Measurements from ENCODE around the gene ZDHHC1.

DNA sequence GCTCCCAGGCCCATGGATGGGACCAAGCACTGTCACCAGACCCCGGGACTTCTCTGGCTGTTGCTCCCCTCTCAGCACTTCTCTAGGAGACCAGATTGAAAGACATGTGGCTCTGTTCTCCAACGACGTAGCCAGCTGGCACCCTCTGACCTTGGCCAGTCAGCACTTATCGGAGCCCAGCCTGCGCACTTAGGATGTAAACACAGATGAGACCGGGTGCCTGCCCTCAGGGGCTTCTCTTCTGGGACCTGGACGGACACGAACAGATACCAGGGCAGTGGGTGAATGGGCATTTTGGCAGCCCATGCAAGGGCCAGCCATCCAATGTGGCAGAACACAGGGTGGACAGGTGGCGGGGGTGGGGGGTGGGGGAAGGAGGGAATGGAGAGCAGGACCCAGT, 6.6 kb downstream of the ZDHHC1 start:
- TF ChIP-seq, protein P1, sequence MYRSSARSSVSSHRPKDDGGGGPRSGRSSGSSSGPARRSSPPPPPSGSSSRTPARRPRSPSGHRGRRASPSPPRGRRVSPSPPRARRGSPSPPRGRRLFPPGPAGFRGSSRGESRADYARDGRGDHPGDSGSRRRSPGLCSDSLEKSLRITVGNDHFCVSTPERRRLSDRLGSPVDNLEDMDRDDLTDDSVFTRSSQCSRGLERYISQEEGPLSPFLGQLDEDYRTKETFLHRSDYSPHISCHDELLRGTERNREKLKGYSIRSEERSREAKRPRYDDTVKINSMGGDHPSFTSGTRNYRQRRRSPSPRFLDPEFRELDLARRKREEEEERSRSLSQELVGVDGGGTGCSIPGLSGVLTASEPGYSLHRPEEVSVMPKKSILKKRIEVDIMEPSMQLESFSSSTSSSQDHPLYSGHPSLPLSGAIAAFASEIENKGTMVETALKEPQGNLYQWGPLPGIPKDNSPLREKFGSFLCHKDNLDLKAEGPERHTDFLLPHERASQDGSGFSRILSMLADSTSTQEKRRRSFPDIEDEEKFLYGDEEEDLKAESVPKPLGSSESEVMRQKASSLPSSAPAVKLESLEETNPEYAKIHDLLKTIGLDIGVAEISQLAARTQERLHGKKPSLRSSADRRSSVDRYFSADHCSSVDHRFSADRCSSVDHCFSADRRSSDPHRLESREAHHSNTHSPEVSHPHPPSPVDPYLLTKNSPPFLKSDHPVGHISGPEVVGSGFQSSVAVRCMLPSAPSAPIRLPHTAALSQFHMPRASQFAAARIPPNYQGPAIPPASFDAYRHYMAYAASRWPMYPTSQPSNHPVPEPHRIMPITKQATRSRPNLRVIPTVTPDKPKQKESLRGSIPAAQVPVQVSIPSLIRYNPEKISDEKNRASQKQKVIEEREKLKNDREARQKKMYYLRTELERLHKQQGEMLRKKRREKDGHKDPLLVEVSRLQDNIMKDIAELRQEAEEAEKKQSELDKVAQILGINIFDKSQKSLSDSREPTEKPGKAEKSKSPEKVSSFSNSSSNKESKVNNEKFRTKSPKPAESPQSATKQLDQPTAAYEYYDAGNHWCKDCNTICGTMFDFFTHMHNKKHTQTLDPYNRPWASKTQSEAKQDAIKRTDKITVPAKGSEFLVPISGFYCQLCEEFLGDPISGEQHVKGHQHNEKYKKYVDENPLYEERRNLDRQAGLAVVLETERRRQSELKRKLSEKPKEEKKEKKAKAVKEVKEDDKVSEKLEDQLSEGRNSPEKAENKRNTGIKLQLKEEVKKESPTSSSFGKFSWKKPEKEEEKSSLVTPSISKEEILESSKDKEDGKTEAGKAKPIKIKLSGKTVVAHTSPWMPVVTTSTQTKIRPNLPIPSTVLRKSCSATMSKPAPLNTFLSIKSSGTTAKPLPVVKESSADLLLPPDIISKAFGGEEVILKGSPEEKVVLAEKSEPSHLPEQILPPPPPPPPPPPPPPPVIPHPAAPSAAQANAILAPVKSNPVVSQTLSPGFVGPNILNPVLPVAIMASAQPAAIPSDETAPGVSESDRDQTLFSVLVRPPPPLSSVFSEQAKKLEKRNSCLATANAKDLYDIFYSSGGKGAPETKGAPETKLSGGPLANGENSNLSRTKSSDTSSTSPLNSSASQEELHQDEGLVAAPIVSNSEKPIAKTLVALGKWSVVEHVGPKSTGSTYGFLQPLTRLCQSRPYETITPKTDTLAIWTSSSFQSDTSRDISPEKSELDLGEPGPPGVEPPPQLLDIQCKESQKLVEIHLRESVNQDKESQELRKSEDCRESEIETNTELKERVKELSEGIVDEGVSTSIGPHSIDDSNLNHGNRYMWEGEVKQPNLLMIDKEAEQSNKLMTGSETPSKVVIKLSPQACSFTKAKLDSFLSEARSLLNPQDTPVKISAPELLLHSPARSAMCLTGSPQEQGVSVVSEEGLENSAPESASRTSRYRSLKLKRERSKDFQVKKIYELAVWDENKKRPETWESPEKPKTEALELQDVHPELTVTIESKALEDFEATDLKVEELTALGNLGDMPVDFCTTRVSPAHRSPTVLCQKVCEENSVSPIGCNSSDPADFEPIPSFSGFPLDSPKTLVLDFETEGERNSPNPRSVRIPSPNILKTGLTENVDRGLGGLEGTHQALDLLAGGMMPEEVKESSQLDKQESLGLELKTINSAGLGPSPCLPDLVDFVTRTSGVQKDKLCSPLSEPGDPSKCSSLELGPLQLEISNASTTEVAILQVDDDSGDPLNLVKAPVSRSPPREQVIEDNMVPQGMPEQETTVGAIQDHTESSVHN (CRISPR knock-in tag; IDR thresholded peaks at IDR 0.05), result no peak
- TF ChIP-seq GABPA (IDR thresholded peaks at IDR 0.05; ENCODE audit: low read depth, low read length) (no peak), GABPA (CRISPR knock-in tag; IDR thresholded peaks at IDR 0.05; ENCODE audit: low read depth) (no peak), RFXAP (CRISPR knock-in tag; IDR thresholded peaks at IDR 0.05; ENCODE audit: borderline replicate concordance) (no peak), FOXM1 (CRISPR knock-in tag; IDR thresholded peaks at IDR 0.05) (no peak), SETDB1 (CRISPR knock-in tag; IDR thresholded peaks at IDR 0.05; ENCODE audit: borderline replicate concordance) (no peak)
- TF ChIP-seq, protein P2, sequence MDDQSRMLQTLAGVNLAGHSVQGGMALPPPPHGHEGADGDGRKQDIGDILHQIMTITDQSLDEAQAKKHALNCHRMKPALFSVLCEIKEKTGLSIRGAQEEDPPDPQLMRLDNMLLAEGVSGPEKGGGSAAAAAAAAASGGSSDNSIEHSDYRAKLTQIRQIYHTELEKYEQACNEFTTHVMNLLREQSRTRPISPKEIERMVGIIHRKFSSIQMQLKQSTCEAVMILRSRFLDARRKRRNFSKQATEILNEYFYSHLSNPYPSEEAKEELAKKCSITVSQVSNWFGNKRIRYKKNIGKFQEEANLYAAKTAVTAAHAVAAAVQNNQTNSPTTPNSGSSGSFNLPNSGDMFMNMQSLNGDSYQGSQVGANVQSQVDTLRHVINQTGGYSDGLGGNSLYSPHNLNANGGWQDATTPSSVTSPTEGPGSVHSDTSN (CRISPR knock-in tag; IDR thresholded peaks at IDR 0.05; ENCODE audit: borderline replicate concordance), result no peak
- TF ChIP-seq, protein P3, sequence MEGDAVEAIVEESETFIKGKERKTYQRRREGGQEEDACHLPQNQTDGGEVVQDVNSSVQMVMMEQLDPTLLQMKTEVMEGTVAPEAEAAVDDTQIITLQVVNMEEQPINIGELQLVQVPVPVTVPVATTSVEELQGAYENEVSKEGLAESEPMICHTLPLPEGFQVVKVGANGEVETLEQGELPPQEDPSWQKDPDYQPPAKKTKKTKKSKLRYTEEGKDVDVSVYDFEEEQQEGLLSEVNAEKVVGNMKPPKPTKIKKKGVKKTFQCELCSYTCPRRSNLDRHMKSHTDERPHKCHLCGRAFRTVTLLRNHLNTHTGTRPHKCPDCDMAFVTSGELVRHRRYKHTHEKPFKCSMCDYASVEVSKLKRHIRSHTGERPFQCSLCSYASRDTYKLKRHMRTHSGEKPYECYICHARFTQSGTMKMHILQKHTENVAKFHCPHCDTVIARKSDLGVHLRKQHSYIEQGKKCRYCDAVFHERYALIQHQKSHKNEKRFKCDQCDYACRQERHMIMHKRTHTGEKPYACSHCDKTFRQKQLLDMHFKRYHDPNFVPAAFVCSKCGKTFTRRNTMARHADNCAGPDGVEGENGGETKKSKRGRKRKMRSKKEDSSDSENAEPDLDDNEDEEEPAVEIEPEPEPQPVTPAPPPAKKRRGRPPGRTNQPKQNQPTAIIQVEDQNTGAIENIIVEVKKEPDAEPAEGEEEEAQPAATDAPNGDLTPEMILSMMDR (CRISPR knock-in tag; IDR thresholded peaks at IDR 0.05), result no peak
- TF ChIP-seq, protein P4, sequence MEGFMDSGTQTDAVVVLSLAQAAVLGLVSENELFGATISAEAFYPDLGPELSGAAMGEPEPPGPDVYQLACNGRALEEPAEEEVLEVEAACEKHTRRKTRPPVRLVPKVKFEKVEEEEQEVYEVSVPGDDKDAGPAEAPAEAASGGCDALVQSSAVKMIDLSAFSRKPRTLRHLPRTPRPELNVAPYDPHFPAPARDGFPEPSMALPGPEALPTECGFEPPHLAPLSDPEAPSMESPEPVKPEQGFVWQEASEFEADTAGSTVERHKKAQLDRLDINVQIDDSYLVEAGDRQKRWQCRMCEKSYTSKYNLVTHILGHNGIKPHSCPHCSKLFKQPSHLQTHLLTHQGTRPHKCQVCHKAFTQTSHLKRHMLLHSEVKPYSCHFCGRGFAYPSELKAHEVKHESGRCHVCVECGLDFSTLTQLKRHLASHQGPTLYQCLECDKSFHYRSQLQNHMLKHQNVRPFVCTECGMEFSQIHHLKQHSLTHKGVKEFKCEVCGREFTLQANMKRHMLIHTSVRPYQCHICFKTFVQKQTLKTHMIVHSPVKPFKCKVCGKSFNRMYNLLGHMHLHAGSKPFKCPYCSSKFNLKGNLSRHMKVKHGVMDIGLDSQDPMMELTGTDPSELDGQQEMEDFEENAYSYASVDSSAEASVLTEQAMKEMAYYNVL (CRISPR knock-in tag; IDR thresholded peaks at IDR 0.05; ENCODE audit: borderline replicate concordance), result no peak

All from HepG2 (cell line).